Osteoblast (primary cell): ENCODE measurements around the gene PLCB2. TPM values are rescaled to one million over a fixed set of nuclear protein-coding genes. Genes with fewer than 3 reads are reported as not detected.

Experiments used
- DNase-seq: peaks from one replicate; pipeline ENCODE4 v3.0.0; 2011; ENCODE audit warnings: low spot score, mixed read lengths; ENCODE audit not compliant: insufficient read length; ENCODE audit errors: missing footprints
- H2AFZ ChIP-seq: 2 replicates; pipeline ENCODE4 v1.6.0; 2011; ENCODE audit warnings: mild to moderate bottlenecking, low read length
- H3K27ac ChIP-seq: 2 replicates; pipeline ENCODE4 v1.5.1; 2011; ENCODE audit warnings: mild to moderate bottlenecking, low read depth, low read length, moderate library complexity
- H3K27me3 ChIP-seq: 2 replicates; pipeline ENCODE4 v1.6.0; 2012; ENCODE audit warnings: mild to moderate bottlenecking, control low read depth, inconsistent platforms, low read length, moderate library complexity; ENCODE audit not compliant: insufficient read depth
- H3K36me3 ChIP-seq: 2 replicates; pipeline ENCODE4 v1.5.1; 2011; ENCODE audit warnings: mild to moderate bottlenecking, low read length, control low read depth, moderate library complexity; ENCODE audit not compliant: insufficient read depth
- H3K4me1 ChIP-seq: 2 replicates; pipeline ENCODE4 v1.5.1; 2011; ENCODE audit warnings: mild to moderate bottlenecking, low read length, control low read depth, moderate library complexity; ENCODE audit not compliant: insufficient read depth
- H3K4me2 ChIP-seq: 2 replicates; pipeline ENCODE4 v1.6.0; 2011; ENCODE audit warnings: mild to moderate bottlenecking, low read length; ENCODE audit not compliant: insufficient read depth
- H3K4me3 ChIP-seq: fragments of 200-600 bp; sonication (generic); 3 replicates; pipeline ENCODE4 v1.5.1; 2012; ENCODE audit warnings: mild to moderate bottlenecking, low read length, inconsistent platforms; ENCODE audit not compliant: insufficient read depth
- H3K79me2 ChIP-seq: 2 replicates; pipeline ENCODE4 v1.6.0; 2012; ENCODE audit warnings: mild to moderate bottlenecking, low read length, control low read depth, inconsistent platforms; ENCODE audit not compliant: insufficient read depth
- H3K9me3 ChIP-seq: 2 replicates; pipeline ENCODE4 v1.5.1; 2011; ENCODE audit warnings: low read depth, low read length, control low read depth
- H4K20me1 ChIP-seq: 2 replicates; pipeline ENCODE4 v1.6.0; 2012; ENCODE audit warnings: mild to moderate bottlenecking, low read length, control low read depth; ENCODE audit not compliant: insufficient read depth
- total RNA-seq: library from RNA; depleted of rRNA; stranded (reverse); fragments of >200 nt; gene quantifications from 2 replicates; pipeline ENCODE4 v1.2.3, GENCODE V29; 2012
- TF ChIP-seq, protein P1 (sequence below): IDR thresholded peaks from 2 replicates; pipeline ENCODE4 v1.5.1; 2011; ENCODE audit warnings: mild to moderate bottlenecking, low read depth, low read length, moderate library complexity; ENCODE audit errors: extremely low read depth

PLCB2 gene
- total RNA-seq, 1 donor = under 0.01 TPM

DNA sequence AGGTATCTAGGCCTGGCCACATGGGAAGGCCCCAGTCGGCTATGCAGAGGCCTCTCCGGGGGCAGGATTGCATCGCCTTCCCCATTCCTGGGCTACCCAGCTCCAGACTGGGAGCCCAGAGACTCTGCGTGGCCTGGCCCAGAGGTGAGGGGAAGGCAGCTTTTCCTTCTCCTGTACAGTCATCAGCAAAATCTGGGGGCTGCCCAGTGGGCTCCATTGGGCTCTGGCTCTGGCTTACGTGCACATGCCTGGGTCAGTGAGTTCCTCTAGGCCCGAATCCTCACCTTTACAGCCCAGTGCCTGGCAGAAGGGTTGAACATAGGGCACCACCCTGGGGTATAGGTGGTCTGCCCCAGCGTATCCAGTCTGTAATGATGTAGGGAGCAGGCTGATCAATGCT is 20.9 kb downstream of the PLCB2 start:
- H4K20me1 ChIP-seq = no peaks in the 10 kb centered on the region
- no peaks in the 10 kb centered on the region for H3K9me3 ChIP-seq
- H3K27ac ChIP-seq = no peak overlapping the region
- no peak overlapping the region for H2AFZ ChIP-seq
- H3K4me1 ChIP-seq = peaks cover 2% of the 10 kb centered on the region
- peaks cover 30% of the 10 kb centered on the region for H3K27me3 ChIP-seq
- no peaks in the 10 kb centered on the region for H3K36me3 ChIP-seq
- H3K4me3 ChIP-seq = no peak overlapping the region
- no peaks in the 10 kb centered on the region for H3K79me2 ChIP-seq
- H3K4me2 ChIP-seq = no peak overlapping the region
- TF ChIP-seq, protein P1, sequence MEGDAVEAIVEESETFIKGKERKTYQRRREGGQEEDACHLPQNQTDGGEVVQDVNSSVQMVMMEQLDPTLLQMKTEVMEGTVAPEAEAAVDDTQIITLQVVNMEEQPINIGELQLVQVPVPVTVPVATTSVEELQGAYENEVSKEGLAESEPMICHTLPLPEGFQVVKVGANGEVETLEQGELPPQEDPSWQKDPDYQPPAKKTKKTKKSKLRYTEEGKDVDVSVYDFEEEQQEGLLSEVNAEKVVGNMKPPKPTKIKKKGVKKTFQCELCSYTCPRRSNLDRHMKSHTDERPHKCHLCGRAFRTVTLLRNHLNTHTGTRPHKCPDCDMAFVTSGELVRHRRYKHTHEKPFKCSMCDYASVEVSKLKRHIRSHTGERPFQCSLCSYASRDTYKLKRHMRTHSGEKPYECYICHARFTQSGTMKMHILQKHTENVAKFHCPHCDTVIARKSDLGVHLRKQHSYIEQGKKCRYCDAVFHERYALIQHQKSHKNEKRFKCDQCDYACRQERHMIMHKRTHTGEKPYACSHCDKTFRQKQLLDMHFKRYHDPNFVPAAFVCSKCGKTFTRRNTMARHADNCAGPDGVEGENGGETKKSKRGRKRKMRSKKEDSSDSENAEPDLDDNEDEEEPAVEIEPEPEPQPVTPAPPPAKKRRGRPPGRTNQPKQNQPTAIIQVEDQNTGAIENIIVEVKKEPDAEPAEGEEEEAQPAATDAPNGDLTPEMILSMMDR = no peak
- DNase-seq = no peak

DNA sequence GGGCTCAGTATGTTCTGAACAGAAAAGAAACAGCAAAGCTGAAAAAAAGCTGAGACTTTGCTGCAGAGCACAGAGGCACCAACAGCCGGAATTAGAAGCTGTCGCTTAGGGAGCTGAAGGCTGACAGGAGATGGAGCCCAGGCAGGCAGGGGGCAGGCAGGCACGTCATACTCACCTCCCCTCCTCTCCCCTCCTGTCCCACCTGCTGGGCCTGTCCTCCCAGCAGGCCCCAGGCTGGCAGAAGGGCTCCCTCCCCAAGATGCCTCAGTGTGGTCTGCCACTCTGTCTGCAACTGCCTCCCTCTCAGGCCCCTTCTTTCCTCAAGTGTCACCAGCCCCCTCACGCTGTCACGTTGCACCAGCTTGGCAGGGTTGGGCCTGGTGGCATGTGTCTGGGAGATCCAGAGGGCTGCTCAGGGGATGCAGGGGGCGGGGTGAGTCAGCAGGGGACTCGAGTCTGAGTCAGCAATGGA is 21.6 kb downstream of the PLCB2 start:
- Histone ChIP-seq H3K79me2 (no peaks in the 10 kb centered on the region), H3K4me3 (no peak overlapping the region), H3K9me3 (no peaks in the 10 kb centered on the region), H3K27me3 (peaks cover 32% of the 10 kb centered on the region), H3K4me2 (no peak overlapping the region), H4K20me1 (no peaks in the 10 kb centered on the region), H3K4me1 (peaks cover 2% of the 10 kb centered on the region), H3K36me3 (no peaks in the 10 kb centered on the region), H3K27ac (no peak overlapping the region), H2AFZ (no peak overlapping the region)
- TF ChIP-seq, protein P1 = no peak
- no peak for DNase-seq

DNA sequence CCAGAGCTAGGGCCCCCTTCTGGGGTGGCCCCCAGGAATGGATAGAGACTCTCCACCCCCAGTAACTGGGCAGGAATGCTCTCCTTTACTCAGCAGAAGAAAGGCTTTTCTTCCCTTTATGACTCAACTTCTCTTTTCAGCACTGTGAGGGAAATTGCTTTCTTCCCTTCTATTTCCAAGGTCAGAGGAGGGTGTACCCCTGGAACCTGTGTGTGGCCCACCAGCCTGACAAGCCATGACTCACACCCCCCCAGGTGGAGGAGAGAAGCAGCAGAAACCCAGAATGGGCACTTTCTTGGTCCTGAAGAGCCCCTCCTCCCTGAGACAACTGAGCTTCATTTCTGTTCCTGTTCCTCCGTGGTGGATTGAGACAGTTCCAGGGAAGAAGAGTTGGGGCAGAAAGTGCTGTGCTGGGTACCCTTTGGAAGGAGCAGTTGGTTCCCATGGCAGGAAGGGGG is 22.2 kb downstream of the PLCB2 start:
- peak; percentile 93 for DNase-seq

DNA sequence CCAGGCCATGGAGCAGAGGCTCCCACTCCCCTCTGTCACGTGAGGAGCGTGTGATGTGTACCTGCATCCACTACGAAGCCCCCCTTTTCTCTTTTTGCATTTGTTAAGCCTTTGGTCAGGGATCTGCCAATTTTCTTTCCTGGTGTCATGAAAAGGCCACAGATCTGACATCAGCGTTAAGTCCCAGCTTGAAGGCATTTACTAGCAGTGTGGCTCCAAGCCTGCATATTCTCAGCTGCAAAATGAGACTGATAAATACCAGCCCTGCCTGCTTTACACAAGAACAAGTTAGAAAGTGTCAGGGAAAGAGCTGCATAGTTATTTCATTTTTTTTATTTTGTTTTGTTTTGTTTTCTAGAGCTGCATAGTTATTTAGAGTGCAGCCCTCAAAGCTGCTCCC is 22.6 kb downstream of the PLCB2 start:
- Histone ChIP-seq H3K4me3 (no peak overlapping the region), H3K27me3 (peaks cover 37% of the 10 kb centered on the region), H3K9me3 (no peaks in the 10 kb centered on the region), H3K36me3 (no peaks in the 10 kb centered on the region), H3K27ac (no peak overlapping the region), H3K79me2 (no peaks in the 10 kb centered on the region), H2AFZ (no peak overlapping the region), H3K4me2 (no peak overlapping the region), H3K4me1 (peaks cover 2% of the 10 kb centered on the region), H4K20me1 (no peaks in the 10 kb centered on the region)
- no peak for DNase-seq
- TF ChIP-seq, protein P1 = no peak

More for the DNA sequence above, 22.2 kb downstream of the PLCB2 start:
- Histone ChIP-seq H3K27me3 (peaks cover 37% of the 10 kb centered on the region), H3K4me2 (no peak overlapping the region), H2AFZ (no peak overlapping the region), H3K36me3 (no peaks in the 10 kb centered on the region), H3K4me3 (no peak overlapping the region), H4K20me1 (no peaks in the 10 kb centered on the region), H3K79me2 (no peaks in the 10 kb centered on the region), H3K9me3 (no peaks in the 10 kb centered on the region), H3K27ac (no peak overlapping the region), H3K4me1 (peaks cover 2% of the 10 kb centered on the region)
- TF ChIP-seq, protein P1 = no peak
